Right atrium auricular region (tissue), 2 donors: Measurements from ENCODE around the gene CRACDL. TPM values are rescaled to one million over a fixed set of nuclear protein-coding genes. Genes with fewer than 3 reads are reported as not detected.

Experiments
- DNase-seq: peaks from one replicate; pipeline ENCODE4 v3.0.0-alpha.2; 2019; ENCODE audit warnings: low spot score
- H3K27ac ChIP-seq, 2 donors: fragments of 200-600 bp; sonication (generic); 1 replicate in 1 of 2; 2 replicates in 1 of 2; pipeline ENCODE4 v1.5.1; 2016 to 2019
- H3K27me3 ChIP-seq, 2 donors: fragments of 200-600 bp; sonication (generic); one replicate each; pipeline versions ENCODE4 v1.5.1 to v1.6.0; 2017 to 2019
- H3K36me3 ChIP-seq: fragments of 200-600 bp; sonication (generic); one replicate; pipeline ENCODE4 v1.5.1; 2016
- H3K4me1 ChIP-seq, 2 donors: fragments of 200-600 bp; sonication (generic); one replicate each; pipeline versions ENCODE4 v1.5.1 to v1.6.0; 2017 to 2019
- H3K4me3 ChIP-seq, 2 donors: fragments of 200-600 bp; sonication (generic); 1 replicate in 1 of 2; 2 replicates in 1 of 2; pipeline ENCODE4 v1.5.1; 2017 to 2019; ENCODE audit warnings: mild to moderate bottlenecking in 1 of 2, moderate library complexity in 1 of 2
- H3K9me3 ChIP-seq, 2 donors: fragments of 200-600 bp; sonication (generic); one replicate each; pipeline ENCODE4 v1.5.1; 2019
- total RNA-seq, 2 donors: library from RNA; depleted of rRNA; stranded (reverse); fragments of >200 nt; gene quantifications; one replicate each; pipeline ENCODE4 v1.1.0, GENCODE V29; 2016
- TF ChIP-seq, protein P1 (sequence below), 2 donors: fragments of 200-600 bp; sonication (generic); IDR thresholded peaks; one replicate each; pipeline ENCODE4 v1.5.1; 2019; ENCODE audit warnings: antibody characterized with exemption in 2 of 2

Gene CRACDL
- total RNA-seq, 2 donors from 2014 or later, result 5.3 to 7.4 TPM

GRCh38 chr2:98936353-98937351, 627 bp upstream of the CRACDL start:
- TF ChIP-seq, protein P1, sequence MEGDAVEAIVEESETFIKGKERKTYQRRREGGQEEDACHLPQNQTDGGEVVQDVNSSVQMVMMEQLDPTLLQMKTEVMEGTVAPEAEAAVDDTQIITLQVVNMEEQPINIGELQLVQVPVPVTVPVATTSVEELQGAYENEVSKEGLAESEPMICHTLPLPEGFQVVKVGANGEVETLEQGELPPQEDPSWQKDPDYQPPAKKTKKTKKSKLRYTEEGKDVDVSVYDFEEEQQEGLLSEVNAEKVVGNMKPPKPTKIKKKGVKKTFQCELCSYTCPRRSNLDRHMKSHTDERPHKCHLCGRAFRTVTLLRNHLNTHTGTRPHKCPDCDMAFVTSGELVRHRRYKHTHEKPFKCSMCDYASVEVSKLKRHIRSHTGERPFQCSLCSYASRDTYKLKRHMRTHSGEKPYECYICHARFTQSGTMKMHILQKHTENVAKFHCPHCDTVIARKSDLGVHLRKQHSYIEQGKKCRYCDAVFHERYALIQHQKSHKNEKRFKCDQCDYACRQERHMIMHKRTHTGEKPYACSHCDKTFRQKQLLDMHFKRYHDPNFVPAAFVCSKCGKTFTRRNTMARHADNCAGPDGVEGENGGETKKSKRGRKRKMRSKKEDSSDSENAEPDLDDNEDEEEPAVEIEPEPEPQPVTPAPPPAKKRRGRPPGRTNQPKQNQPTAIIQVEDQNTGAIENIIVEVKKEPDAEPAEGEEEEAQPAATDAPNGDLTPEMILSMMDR (IDR thresholded peaks at IDR 0.05), result no peak
- DNase-seq, result no peak
- peaks cover 0 to 20% of the 10 kb centered on the region in 2 donors for H3K4me1 ChIP-seq
- H3K4me3 ChIP-seq, result peak overlapping the region; percentile 3 to 50
- no peaks in the 10 kb centered on the region for H3K36me3 ChIP-seq
- H3K27me3 ChIP-seq, result peaks cover 0 to 9% of the 10 kb centered on the region in 2 donors
- no peak overlapping the region for H3K27ac ChIP-seq
- H3K9me3 ChIP-seq, result no peaks in the 10 kb centered on the region

DNA sequence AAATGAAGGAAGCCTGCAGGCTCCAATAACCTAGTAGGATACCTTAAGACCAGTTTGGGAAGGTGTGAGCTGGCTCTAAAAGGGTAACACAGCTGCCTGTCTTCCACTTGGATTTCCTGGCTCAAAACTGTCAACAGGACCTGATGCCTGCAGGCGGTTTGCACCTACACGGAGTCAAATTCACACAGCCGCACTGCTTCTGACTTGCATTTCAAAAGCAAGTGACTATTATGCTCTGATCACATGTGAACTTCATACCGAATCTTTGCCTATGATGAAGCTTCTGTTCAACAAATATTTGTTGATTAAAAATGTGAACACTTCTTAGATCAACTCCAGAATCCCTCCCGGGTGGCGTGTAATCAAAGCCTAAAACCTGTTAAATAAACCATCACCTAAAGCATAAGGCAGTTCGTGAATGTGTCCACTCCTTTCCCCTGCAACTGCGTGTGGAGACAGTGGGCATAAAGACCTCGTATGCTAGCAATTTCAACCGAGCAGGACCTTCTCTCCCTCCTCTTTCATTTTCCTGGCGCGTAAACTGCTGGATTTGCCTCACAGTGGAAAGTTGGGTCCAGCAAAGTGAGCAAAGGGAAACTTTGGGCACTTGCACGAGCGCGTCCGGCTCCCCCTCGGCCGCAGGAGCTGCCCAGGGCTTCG, 784 bp downstream of the CRACDL start:
- Histone ChIP-seq H3K27ac (no peak overlapping the region), H3K36me3 (no peaks in the 10 kb centered on the region), H3K4me3 (peak overlapping the region in 1 of 2 donors; percentile 50), H3K9me3 (no peaks in the 10 kb centered on the region), H3K4me1 (peaks cover 0 to 20% of the 10 kb centered on the region in 2 donors), H3K27me3 (peaks cover 0 to 9% of the 10 kb centered on the region in 2 donors)
- TF ChIP-seq, protein P1 (IDR thresholded peaks at IDR 0.05), result no peak
- no peak for DNase-seq

- H3K27ac ChIP-seq, result no peak overlapping the region
- no peaks in the 10 kb centered on the region for H3K36me3 ChIP-seq
- no peak overlapping the region for H3K4me3 ChIP-seq
- DNase-seq, result no peak
- TF ChIP-seq, protein P1 (IDR thresholded peaks at IDR 0.05), result no peak
- H3K4me1 ChIP-seq, result peaks cover 0 to 20% of the 10 kb centered on the region in 2 donors
- H3K9me3 ChIP-seq, result no peaks in the 10 kb centered on the region
- peaks cover 0 to 9% of the 10 kb centered on the region in 2 donors for H3K27me3 ChIP-seq
Observed at GRCh38 chr2:98932778-98933343, 3.2 kb downstream of the CRACDL start.

DNA sequence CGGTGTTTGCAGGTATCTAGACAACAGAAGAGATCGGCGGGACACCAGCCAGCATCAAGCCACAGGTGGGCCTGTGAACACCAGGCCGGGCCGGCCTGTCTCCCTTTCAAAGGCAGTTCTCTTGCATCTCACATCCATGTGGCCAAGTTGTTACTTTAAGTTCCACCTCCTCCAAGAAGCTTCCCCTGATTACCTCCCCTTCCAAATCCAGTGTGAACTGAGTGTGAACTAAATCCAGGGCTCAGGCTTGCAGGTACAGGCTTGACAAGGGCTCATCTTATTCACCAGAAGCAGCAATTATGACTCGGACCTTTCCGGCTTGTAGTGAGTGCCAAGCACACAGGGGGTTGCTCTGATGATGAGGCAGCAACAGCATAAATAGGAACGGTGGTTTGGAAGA, 3.9 kb downstream of the CRACDL start:
- H3K4me1 ChIP-seq, result peaks cover 0 to 20% of the 10 kb centered on the region in 2 donors
- H3K36me3 ChIP-seq, result no peaks in the 10 kb centered on the region
- TF ChIP-seq, protein P1 (IDR thresholded peaks at IDR 0.05), result no peak
- H3K9me3 ChIP-seq, result no peaks in the 10 kb centered on the region
- no peak for DNase-seq
- no peak overlapping the region for H3K27ac ChIP-seq
- no peak overlapping the region for H3K4me3 ChIP-seq
- H3K27me3 ChIP-seq, result peaks cover 0 to 9% of the 10 kb centered on the region in 2 donors

GRCh38 chr2:98931596-98931995, 4.4 kb downstream of the CRACDL start:
- H3K4me1 ChIP-seq, result peaks cover 0 to 15% of the 10 kb centered on the region in 2 donors
- no peak for DNase-seq
- TF ChIP-seq, protein P1 (IDR thresholded peaks at IDR 0.05), result no peak
- H3K9me3 ChIP-seq, result no peaks in the 10 kb centered on the region
- peaks cover 0 to 5% of the 10 kb centered on the region in 2 donors for H3K27me3 ChIP-seq
- no peak overlapping the region for H3K4me3 ChIP-seq
- H3K27ac ChIP-seq, result no peak overlapping the region
- no peaks in the 10 kb centered on the region for H3K36me3 ChIP-seq
